Gastroesophageal sphincter (tissue), 4 donors: ENCODE results near the gene ELF2. TPM values are rescaled to one million over a fixed set of nuclear protein-coding genes. Genes with fewer than 3 reads are reported as not detected.
A peak's percentile ranks its signal among the peaks of the same experiment; 100 is the strongest.

Source experiments
- ATAC-seq: fragments of 150-250 bp; one replicate; pipeline ENCODE4 v1.9.1; 2016; ENCODE audit warnings: mild to moderate bottlenecking, moderate library complexity
- H3K27ac ChIP-seq, 4 donors: fragments of 200-600 bp; sonication (generic) in 3 of 4; 1 replicate in 3 of 4; 2 replicates in 1 of 4; pipeline ENCODE4 v1.5.1; 2016 to 2019
- H3K27me3 ChIP-seq: fragments of 200-600 bp; sonication (generic); one replicate; pipeline ENCODE4 v1.5.1; 2019
- H3K36me3 ChIP-seq, 2 donors: fragments of 200-600 bp; sonication (generic); one replicate each; pipeline ENCODE4 v1.5.1; 2019; ENCODE audit warnings: control low read depth in 1 of 2
- H3K4me1 ChIP-seq, 3 donors: fragments of 200-600 bp; sonication (generic); 1 replicate in 2 of 3; 2 replicates in 1 of 3; pipeline ENCODE4 v1.5.1; 2016 to 2019; ENCODE audit warnings: control low read depth in 2 of 3
- H3K4me3 ChIP-seq, 2 donors: fragments of 200-600 bp; sonication (generic); one replicate each; pipeline ENCODE4 v1.5.1; 2019; ENCODE audit warnings: mild to moderate bottlenecking in 1 of 2, moderate library complexity in 1 of 2
- H3K9me3 ChIP-seq, 3 donors: fragments of 200-600 bp; sonication (generic); one replicate each; pipeline ENCODE4 v1.5.1; 2017 to 2019; ENCODE audit warnings: control low read depth in 2 of 3
- EP300 ChIP-seq: sonication (generic); formaldehyde crosslinking; IDR thresholded peaks from one replicate; pipeline ENCODE4 v1.6.1; 2017; ENCODE audit warnings: antibody characterized with exemption, mild to moderate bottlenecking
- POLR2A ChIP-seq, 2 donors: fragments of 450-650 bp; IDR thresholded peaks; one replicate each; pipeline ENCODE4 v1.6.1; 2017; ENCODE audit warnings: antibody characterized with exemption in 2 of 2, mild to moderate bottlenecking in 2 of 2, moderate library complexity in 1 of 2
- POLR2AphosphoS5 ChIP-seq: sonication (generic); formaldehyde crosslinking; IDR thresholded peaks from one replicate; pipeline ENCODE4 v1.6.1; 2017; ENCODE audit warnings: antibody characterized with exemption
- WGBS, 2 donors: methylation state at CpG; one replicate each; pipeline ENCODE4 v1.1.5; 2018; ENCODE audit warnings: low coverage in 1 of 2; 5-methylcytosine and 5-hydroxymethylcytosine counted together
- total RNA-seq, 4 donors: library from RNA; depleted of rRNA; stranded (reverse); fragments of >200 nt; gene quantifications; one replicate each; pipeline ENCODE4 v1.1.0, GENCODE V29; 2016
- TF ChIP-seq, protein P1 (sequence below), 4 experiments: fragments of 200-600 bp in 2 of 4; fragments of 450-650 bp in 2 of 4; sonication (generic) in 1 of 4; IDR thresholded peaks; one replicate each; pipeline ENCODE4 v1.5.1; 2017 to 2019; ENCODE audit warnings: antibody characterized with exemption in 4 of 4, mild to moderate bottlenecking in 2 of 4, moderate library complexity in 2 of 4

ELF2 gene
- total RNA-seq, 4 donors from 2014 or later, result 51.2 to 73.0 (median 60.0) TPM

DNA sequence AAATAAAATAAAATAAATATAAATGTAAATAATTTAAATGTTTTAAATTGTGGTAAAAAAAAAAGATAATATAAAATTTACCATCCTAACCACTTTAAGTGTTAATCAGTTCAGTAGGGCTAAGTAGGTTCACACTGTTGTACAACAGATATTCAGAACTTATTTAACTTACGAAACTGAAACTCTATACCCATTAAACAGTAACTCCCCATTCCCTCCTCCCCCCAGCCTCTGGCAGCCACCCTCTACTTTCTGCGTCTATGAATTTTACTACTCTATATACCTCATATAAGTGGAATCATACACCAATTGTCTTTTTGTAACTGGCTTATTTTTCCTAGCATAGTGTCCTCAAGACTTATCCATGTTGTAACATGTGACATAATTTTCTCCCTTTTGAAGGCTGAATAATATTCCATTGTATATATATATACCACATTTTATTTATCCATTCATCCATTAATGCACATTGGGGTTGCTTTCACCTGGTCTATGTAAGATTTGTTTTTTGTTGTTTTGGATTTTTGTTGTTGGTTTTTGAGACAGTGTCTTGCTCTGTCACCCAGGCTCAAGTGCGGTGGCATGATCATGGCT is 32.5 kb upstream of the ELF2 start:
- Histone ChIP-seq H3K9me3 (no peaks in the 10 kb centered on the region), H3K27ac (no peak overlapping the region), H3K4me1 (peaks cover 0 to 19% (median 0%) of the 10 kb centered on the region in 3 donors), H3K36me3 (no peaks in the 10 kb centered on the region), H3K27me3 (no peaks in the 10 kb centered on the region), H3K4me3 (no peak overlapping the region)
- 77 to 97% methylated on average over 3 of the region's 3 CpGs for WGBS, 2 donors
- no peak for ATAC-seq
- TF ChIP-seq POLR2AphosphoS5 (no peak), POLR2A (IDR thresholded peaks at IDR 0.05) (no peak), EP300 (no peak)
- TF ChIP-seq, protein P1, sequence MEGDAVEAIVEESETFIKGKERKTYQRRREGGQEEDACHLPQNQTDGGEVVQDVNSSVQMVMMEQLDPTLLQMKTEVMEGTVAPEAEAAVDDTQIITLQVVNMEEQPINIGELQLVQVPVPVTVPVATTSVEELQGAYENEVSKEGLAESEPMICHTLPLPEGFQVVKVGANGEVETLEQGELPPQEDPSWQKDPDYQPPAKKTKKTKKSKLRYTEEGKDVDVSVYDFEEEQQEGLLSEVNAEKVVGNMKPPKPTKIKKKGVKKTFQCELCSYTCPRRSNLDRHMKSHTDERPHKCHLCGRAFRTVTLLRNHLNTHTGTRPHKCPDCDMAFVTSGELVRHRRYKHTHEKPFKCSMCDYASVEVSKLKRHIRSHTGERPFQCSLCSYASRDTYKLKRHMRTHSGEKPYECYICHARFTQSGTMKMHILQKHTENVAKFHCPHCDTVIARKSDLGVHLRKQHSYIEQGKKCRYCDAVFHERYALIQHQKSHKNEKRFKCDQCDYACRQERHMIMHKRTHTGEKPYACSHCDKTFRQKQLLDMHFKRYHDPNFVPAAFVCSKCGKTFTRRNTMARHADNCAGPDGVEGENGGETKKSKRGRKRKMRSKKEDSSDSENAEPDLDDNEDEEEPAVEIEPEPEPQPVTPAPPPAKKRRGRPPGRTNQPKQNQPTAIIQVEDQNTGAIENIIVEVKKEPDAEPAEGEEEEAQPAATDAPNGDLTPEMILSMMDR (IDR thresholded peaks at IDR 0.05), result no peak

GRCh38 chr4:139208404-139208945 is 31.5 kb upstream of the ELF2 start:
- H3K4me1 ChIP-seq, result peaks cover 0 to 9% (median 0%) of the 10 kb centered on the region in 3 donors
- H3K9me3 ChIP-seq, result no peaks in the 10 kb centered on the region
- H3K27ac ChIP-seq, result peak overlapping the region in 2 of 4 donors; percentile 62 to 64
- H3K36me3 ChIP-seq, result no peaks in the 10 kb centered on the region
- ATAC-seq, result peak; percentile 89
- 44 to 70% methylated on average over 3 of the region's 3 CpGs for WGBS, 2 donors
- TF ChIP-seq POLR2AphosphoS5 (peak; percentile 45), EP300 (no peak)
- no peak overlapping the region for H3K4me3 ChIP-seq
- no peaks in the 10 kb centered on the region for H3K27me3 ChIP-seq

- Histone ChIP-seq H3K4me1 (peaks cover 0 to 9% (median 0%) of the 10 kb centered on the region in 3 donors), H3K36me3 (no peaks in the 10 kb centered on the region), H3K27me3 (no peaks in the 10 kb centered on the region), H3K27ac (peak overlapping the region in 3 of 4 donors; percentile 62 to 64 (median 63)), H3K4me3 (no peak overlapping the region), H3K9me3 (no peaks in the 10 kb centered on the region)
- ATAC-seq, result peak; percentile 34
- WGBS, 2 donors, result 90 to 94% methylated on average over 3 to 6 of the region's 6 CpGs
- TF ChIP-seq POLR2A (IDR thresholded peaks at IDR 0.05), result no peak
- TF ChIP-seq EP300, result no peak
- no peak for TF ChIP-seq POLR2AphosphoS5
- TF ChIP-seq, protein P1 (IDR thresholded peaks at IDR 0.05), result no peak
Measured at GRCh38 chr4:139207873-139208403, 30.9 kb upstream of the ELF2 start.

DNA sequence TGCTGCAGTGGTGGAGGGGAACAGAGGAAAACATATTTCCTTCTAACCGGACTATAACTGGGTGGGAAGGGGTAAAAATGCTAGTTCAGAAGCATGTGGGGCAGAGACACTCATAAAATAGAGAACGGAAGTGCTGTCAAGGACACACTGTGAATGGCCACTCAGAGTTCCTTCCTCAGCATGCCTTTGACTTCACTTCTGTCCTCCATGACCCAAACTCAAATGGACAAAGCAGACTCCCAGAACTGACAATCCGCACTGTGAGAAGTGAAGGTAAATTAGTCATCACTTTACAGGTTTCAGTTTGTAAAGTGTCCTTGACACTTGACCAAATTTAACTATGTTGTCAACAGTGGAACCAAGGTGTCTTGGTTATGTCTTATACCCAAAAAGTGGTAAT is 30.2 kb upstream of the ELF2 start:
- no peak for TF ChIP-seq POLR2AphosphoS5
- TF ChIP-seq POLR2A (IDR thresholded peaks at IDR 0.05), result no peak
- TF ChIP-seq, protein P1 (IDR thresholded peaks at IDR 0.05), result no peak
- no peak for TF ChIP-seq EP300
- WGBS, 2 donors, result 81 to 100% methylated on average over 2 to 3 of the region's 3 CpGs
- Histone ChIP-seq H3K27ac (peak overlapping the region in 3 of 4 donors; percentile 3 to 63 (median 62)), H3K27me3 (no peaks in the 10 kb centered on the region), H3K9me3 (no peaks in the 10 kb centered on the region), H3K36me3 (no peaks in the 10 kb centered on the region), H3K4me3 (no peak overlapping the region), H3K4me1 (peaks cover 0 to 9% (median 0%) of the 10 kb centered on the region in 3 donors)
- ATAC-seq, result no peak

GRCh38 chr4:139202991-139203390 is 26.0 kb upstream of the ELF2 start:
- Histone ChIP-seq H3K27ac (no peak overlapping the region), H3K9me3 (no peaks in the 10 kb centered on the region), H3K27me3 (no peaks in the 10 kb centered on the region), H3K4me1 (peaks cover 0 to 9% (median 0%) of the 10 kb centered on the region in 3 donors), H3K4me3 (no peak overlapping the region), H3K36me3 (no peaks in the 10 kb centered on the region)
- TF ChIP-seq EP300 (no peak), POLR2AphosphoS5 (no peak), POLR2A (IDR thresholded peaks at IDR 0.05) (no peak)
- TF ChIP-seq, protein P1 (IDR thresholded peaks at IDR 0.05), result no peak
- 96% methylated on average over 2 of the region's 2 CpGs; no CpG with 5 or more reads in 1 of the 2 donors for WGBS, 2 donors
- ATAC-seq, result no peak
